WTC11 (cell line): ENCODE measurements around the gene SLAIN1.

Experiments used
- ATF6 ChIP-seq: sonication (generic); formaldehyde crosslinking; IDR thresholded peaks from 2 replicates; pipeline ENCODE4 v1.8.1; 2023; ENCODE audit warnings: mild to moderate bottlenecking, missing genetic modification reagents
- CREB1 ChIP-seq: sonication (generic); formaldehyde crosslinking; IDR thresholded peaks from 2 replicates; pipeline ENCODE4 v1.8.0; 2023; ENCODE audit warnings: mild to moderate bottlenecking, missing genetic modification reagents
- CREM ChIP-seq: sonication (generic); formaldehyde crosslinking; IDR thresholded peaks from 2 replicates; pipeline ENCODE4 v1.8.1; 2022; ENCODE audit warnings: mild to moderate bottlenecking, missing genetic modification reagents, moderate library complexity
- CTCF ChIP-seq: fragments of 200-600 bp; IDR thresholded peaks from 2 replicates; pipeline ENCODE4 v1.8.0; 2022; ENCODE audit warnings: antibody characterized with exemption
- ELF4 ChIP-seq: sonication (generic); formaldehyde crosslinking; IDR thresholded peaks from 2 replicates; pipeline ENCODE4 v1.8.1; 2022; ENCODE audit warnings: low read depth, mild to moderate bottlenecking, moderate library complexity, missing genetic modification reagents
- IRF2 ChIP-seq: sonication (generic); formaldehyde crosslinking; IDR thresholded peaks from 2 replicates; pipeline ENCODE4 v1.8.0; 2022; ENCODE audit warnings: low read depth, missing genetic modification reagents, borderline replicate concordance
- NFYB ChIP-seq: sonication (generic); formaldehyde crosslinking; conservative IDR thresholded peaks from 2 replicates; pipeline ENCODE4 v1.8.0; 2022; ENCODE audit warnings: low read depth, missing genetic modification reagents
- NR2C2 ChIP-seq: sonication (generic); formaldehyde crosslinking; IDR thresholded peaks from 2 replicates; pipeline ENCODE4 v1.8.0; 2022; ENCODE audit warnings: mild to moderate bottlenecking, missing genetic modification reagents
- NR3C1 ChIP-seq: sonication (generic); formaldehyde crosslinking; conservative IDR thresholded peaks from 2 replicates; pipeline ENCODE4 v1.8.1; 2023; ENCODE audit warnings: low read depth, mild to moderate bottlenecking, missing genetic modification reagents
- PREB ChIP-seq: sonication (generic); formaldehyde crosslinking; IDR thresholded peaks from 2 replicates; pipeline ENCODE4 v1.8.1; 2022; ENCODE audit warnings: mild to moderate bottlenecking, missing genetic modification reagents, moderate library complexity, borderline replicate concordance
- TEAD4 ChIP-seq: sonication (generic); formaldehyde crosslinking; IDR thresholded peaks from 2 replicates; pipeline ENCODE4 v1.8.0; 2022; ENCODE audit warnings: mild to moderate bottlenecking, missing genetic modification reagents
- ZNF138 ChIP-seq: sonication (generic); formaldehyde crosslinking; conservative IDR thresholded peaks from 2 replicates; pipeline ENCODE4 v1.8.1; 2022; ENCODE audit warnings: mild to moderate bottlenecking, moderate library complexity, missing genetic modification reagents
- ZNF263 ChIP-seq: sonication (generic); formaldehyde crosslinking; IDR thresholded peaks from 2 replicates; pipeline ENCODE4 v1.8.1; 2022; ENCODE audit warnings: low read depth, mild to moderate bottlenecking, moderate library complexity, missing genetic modification reagents

- TF ChIP-seq TEAD4 (CRISPR knock-in tag), result no peak
- no peak for TF ChIP-seq NR2C2
- TF ChIP-seq CTCF, result no peak
- no peak for TF ChIP-seq CREM
- no peak for TF ChIP-seq NR3C1 (CRISPR knock-in tag)
- no peak for TF ChIP-seq PREB (CRISPR knock-in tag)
- TF ChIP-seq CREB1 (CRISPR knock-in tag), result no peak
- TF ChIP-seq ATF6, result no peak
- TF ChIP-seq ZNF263 (CRISPR knock-in tag), result no peak
- TF ChIP-seq IRF2, result no peak
- no peak for TF ChIP-seq ZNF138 (CRISPR knock-in tag)
- no peak for TF ChIP-seq ELF4
- no peak for TF ChIP-seq NFYB
Observed at GRCh38 chr13:77749344-77749880, 51.9 kb downstream of the SLAIN1 start.
